ENCODE data around the gene MAGEA9B.
A peak's percentile ranks its signal among the peaks of the same experiment; 100 is the strongest.

DNA sequence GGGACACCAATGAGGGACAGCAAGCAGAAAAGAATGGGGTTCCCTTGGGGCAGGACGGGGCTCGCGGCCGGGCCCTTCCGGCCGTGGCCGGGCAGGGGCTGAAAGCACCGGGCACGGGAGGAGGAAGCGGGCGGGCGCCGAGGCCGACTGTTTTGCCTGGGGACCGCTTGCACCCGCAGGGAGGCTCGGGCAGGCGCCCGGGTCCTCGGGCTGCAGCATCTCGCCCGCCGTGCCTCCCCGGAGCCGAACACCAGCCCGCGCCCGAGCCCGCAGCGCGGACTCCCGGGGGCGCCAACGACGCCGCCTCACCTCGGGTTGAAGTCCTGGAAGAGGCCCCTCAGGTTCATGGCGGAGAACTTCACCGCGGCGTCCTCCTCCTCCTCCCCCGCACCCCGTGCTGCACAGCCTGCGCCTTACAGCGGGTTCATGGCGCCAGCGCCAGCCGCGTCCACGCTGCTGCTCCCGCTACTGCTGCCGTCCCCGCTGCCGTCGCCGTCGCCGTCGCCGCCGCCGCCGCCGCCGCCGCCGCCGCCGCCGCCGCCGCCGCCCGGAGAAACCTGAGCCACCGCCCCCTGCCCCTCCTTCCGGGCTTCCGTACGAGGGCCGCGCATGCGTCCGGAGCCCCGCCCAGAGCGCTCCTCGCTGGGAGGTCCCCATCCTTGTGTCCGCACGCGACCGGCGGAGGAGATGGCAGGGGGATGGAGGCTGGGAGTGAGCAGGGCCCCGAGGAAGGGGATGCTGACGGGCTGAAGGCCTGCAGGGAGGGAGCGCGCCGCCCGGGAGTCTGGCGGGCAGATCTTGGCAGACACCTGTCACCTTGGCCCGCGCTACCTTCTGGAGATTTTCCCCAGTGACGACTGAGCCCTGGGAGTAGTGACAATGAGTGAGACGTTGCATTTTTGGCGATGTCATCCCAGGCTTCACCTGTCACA is 44.2 kb upstream of the MAGEA9B start, which contains the start of gene TMEM185A:
- TF ChIP-seq, protein P1, sequence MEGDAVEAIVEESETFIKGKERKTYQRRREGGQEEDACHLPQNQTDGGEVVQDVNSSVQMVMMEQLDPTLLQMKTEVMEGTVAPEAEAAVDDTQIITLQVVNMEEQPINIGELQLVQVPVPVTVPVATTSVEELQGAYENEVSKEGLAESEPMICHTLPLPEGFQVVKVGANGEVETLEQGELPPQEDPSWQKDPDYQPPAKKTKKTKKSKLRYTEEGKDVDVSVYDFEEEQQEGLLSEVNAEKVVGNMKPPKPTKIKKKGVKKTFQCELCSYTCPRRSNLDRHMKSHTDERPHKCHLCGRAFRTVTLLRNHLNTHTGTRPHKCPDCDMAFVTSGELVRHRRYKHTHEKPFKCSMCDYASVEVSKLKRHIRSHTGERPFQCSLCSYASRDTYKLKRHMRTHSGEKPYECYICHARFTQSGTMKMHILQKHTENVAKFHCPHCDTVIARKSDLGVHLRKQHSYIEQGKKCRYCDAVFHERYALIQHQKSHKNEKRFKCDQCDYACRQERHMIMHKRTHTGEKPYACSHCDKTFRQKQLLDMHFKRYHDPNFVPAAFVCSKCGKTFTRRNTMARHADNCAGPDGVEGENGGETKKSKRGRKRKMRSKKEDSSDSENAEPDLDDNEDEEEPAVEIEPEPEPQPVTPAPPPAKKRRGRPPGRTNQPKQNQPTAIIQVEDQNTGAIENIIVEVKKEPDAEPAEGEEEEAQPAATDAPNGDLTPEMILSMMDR (conservative IDR thresholded peaks at IDR 0.05; ENCODE audit: low read depth, low read length), result no peak
- TF ChIP-seq POLR2A (IDR thresholded peaks at IDR 0.05; ENCODE audit: low read depth, low read length) (no peak), MAFK (IDR thresholded peaks at IDR 0.05; ENCODE audit: low read depth, low read length) (no peak), RAD21 (IDR thresholded peaks at IDR 0.05; ENCODE audit: low read length) (no peak), NFE2L2 (IDR thresholded peaks at IDR 0.05; ENCODE audit: low read depth, low read length) (no peak), BHLHE40 (IDR thresholded peaks at IDR 0.05; ENCODE audit: low read depth, low read length) (peak; percentile 58; the same call in 1 of the 2 replicates), CEBPB (IDR thresholded peaks at IDR 0.05; ENCODE audit: low read depth, low read length) (no peak), FOS (IDR thresholded peaks at IDR 0.05; ENCODE audit: low read depth, low read length) (no peak), SMC3 (IDR thresholded peaks at IDR 0.05; ENCODE audit: low read depth, low read length) (no peak), MAZ (IDR thresholded peaks at IDR 0.05; ENCODE audit: borderline replicate concordance, low read depth, low read length) (peak; percentile 63; the same call in 1 of the 2 replicates), MXI1 (IDR thresholded peaks at IDR 0.05; ENCODE audit: borderline replicate concordance, low read depth, low read length) (no peak), RFX5 (IDR thresholded peaks at IDR 0.05; ENCODE audit: low read depth, low read length) (no peak)
- TF ChIP-seq, protein P2, sequence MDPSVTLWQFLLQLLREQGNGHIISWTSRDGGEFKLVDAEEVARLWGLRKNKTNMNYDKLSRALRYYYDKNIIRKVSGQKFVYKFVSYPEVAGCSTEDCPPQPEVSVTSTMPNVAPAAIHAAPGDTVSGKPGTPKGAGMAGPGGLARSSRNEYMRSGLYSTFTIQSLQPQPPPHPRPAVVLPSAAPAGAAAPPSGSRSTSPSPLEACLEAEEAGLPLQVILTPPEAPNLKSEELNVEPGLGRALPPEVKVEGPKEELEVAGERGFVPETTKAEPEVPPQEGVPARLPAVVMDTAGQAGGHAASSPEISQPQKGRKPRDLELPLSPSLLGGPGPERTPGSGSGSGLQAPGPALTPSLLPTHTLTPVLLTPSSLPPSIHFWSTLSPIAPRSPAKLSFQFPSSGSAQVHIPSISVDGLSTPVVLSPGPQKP (IDR thresholded peaks at IDR 0.05; ENCODE audit: borderline replicate concordance, low read depth, low read length), result no peak
- TF ChIP-seq, protein P3, sequence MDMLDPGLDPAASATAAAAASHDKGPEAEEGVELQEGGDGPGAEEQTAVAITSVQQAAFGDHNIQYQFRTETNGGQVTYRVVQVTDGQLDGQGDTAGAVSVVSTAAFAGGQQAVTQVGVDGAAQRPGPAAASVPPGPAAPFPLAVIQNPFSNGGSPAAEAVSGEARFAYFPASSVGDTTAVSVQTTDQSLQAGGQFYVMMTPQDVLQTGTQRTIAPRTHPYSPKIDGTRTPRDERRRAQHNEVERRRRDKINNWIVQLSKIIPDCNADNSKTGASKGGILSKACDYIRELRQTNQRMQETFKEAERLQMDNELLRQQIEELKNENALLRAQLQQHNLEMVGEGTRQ (IDR thresholded peaks at IDR 0.05; ENCODE audit: low read depth, low read length), result no peak
